Measurements from ENCODE around the gene TMIGD2. TPM values are rescaled to one million over a fixed set of nuclear protein-coding genes. Genes with fewer than 3 reads are reported as not detected.
"Not testable (repeated sequence)": the region's sequence is repeated elsewhere in the genome, so short reads cannot be mapped to it uniquely, and the experiment has no call there.

TMIGD2 gene
- total RNA-seq, 1 donor from 2014 or later: 10.8 TPM

DNA sequence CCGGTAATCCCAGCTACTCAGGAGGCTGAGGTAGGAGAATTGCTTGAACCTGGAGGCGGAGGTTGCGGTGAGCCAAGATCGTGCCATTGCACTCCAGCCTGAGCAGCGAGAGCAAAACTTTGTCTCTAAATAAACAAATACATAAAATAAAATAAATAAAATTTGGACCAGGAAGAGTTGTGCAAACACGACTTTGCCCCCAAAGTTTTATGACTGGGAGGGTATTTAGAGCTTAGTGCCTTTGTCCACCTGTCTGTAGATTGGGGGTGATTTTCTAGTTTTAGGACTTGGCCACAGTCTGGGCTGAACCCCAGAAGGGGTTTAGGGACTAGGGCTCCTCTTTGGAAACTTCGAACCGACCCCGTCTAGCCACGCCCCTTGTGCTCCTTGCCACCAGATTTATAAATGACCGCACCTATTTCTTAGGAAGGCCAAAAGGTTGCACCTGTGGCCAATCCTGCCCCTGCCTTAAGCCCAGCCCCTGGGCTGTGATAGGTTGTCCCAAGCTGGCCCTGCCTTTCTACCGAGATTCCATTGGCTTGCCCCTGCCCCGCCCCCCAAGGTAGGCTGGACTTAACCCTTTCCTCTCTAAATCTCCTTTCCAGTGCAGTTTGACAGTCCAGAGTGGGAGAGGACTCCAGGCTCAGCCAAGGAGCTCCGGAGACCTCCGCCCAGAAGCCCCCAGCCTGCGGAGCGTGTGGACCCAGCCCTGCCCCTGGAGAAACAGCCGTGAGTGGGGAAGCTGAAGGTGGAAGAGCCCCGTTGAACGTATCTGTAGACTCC lies 17.8 kb downstream of the TMIGD2 start:
- no peak overlapping the region for H3K4me3 Mint-ChIP-seq (ENCODE audit: low read depth)
- no peaks in the 10 kb centered on the region for H3K36me3 Mint-ChIP-seq (ENCODE audit: low read depth)
- H3K27ac Mint-ChIP-seq: no peak overlapping the region
- no peaks in the 10 kb centered on the region for H3K4me1 Mint-ChIP-seq (ENCODE audit: low read depth)
- intact Hi-C loops (cut with micrococcal nuclease): no loop called here
- no peak for DNase-seq (ENCODE audit: low spot score)
- peaks cover 8% of the 10 kb centered on the region for H3K27me3 Mint-ChIP-seq (ENCODE audit: low read depth)
- no peaks in the 10 kb centered on the region for H3K9me3 Mint-ChIP-seq

DNA sequence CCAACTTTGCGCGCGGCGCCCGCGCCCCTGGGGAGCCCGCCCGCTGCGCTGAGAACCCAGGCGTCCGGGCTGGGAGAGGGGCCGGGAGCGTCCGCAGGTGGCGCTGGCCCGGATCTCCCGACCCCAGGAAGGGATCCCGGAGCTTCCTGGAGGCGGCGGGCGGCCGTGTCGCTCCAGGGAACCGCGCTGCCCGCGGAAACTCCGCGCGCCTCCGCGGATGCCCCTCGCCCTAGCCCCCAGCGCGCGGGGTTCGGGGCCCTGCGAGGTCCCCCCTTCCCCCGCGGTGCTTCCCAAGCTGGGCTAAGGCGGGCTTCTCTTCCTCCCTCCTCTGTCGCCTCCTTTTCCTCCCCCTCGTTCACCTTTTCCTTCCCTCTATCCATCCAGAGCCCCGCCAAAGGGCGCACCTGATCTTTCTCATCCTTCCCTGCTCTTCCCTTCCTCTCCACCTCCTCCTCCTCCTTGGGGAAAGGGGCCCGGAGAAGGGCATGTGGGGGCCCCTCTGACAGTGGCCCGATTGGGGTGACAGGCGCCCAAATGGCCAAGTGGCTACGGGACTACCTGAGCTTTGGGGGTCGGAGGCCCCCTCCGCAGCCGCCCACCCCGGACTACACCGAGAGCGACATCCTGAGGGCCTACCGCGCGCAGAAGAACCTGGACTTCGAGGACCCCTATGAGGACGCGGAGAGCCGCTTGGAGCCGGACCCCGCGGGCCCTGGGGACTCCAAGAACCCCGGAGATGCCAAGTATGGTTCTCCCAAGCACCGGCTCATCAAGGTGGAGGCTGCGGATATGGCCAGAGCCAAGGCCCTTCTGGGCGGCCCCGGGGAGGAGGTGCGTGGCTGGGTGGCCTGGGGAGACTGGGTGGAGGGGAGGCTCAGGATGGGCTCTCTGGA lies 22.4 kb downstream of the TMIGD2 start:
- no peak overlapping the region for H3K27ac Mint-ChIP-seq
- H3K36me3 Mint-ChIP-seq (ENCODE audit: low read depth): no peaks in the 10 kb centered on the region
- no peak for DNase-seq (ENCODE audit: low spot score)
- intact Hi-C loops (cut with micrococcal nuclease): no loop called here
- H3K9me3 Mint-ChIP-seq: no peaks in the 10 kb centered on the region
- H3K27me3 Mint-ChIP-seq (ENCODE audit: low read depth): peaks cover 18% of the 10 kb centered on the region
- H3K4me1 Mint-ChIP-seq (ENCODE audit: low read depth): no peaks in the 10 kb centered on the region
- H3K4me3 Mint-ChIP-seq (ENCODE audit: low read depth): no peak overlapping the region

DNA sequence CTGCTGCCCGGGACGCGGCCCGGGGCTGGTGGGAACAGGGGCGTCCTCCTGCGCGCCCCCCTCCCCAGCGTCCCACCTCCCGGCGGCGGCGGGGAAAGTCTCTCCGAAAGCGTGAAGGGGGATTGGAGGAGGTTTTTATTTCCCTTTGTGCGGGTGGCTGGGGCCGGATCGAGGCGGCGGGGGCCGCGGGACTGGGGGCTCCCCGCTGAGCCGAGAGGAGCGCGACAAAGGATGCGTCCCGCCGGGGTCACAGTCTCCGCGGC lies 23.0 kb downstream of the TMIGD2 start:
- H3K27ac Mint-ChIP-seq: no peak overlapping the region
- intact Hi-C loops (cut with micrococcal nuclease): no loop called here
- H3K36me3 Mint-ChIP-seq (ENCODE audit: low read depth): no peaks in the 10 kb centered on the region
- no peak overlapping the region for H3K4me3 Mint-ChIP-seq (ENCODE audit: low read depth)
- H3K9me3 Mint-ChIP-seq: no peaks in the 10 kb centered on the region
- H3K4me1 Mint-ChIP-seq (ENCODE audit: low read depth): no peaks in the 10 kb centered on the region
- peaks cover 18% of the 10 kb centered on the region for H3K27me3 Mint-ChIP-seq (ENCODE audit: low read depth)
- no peak for DNase-seq (ENCODE audit: low spot score)

- Mint-ChIP-seq H3K36me3 (ENCODE audit: low read depth) (no peaks in the 10 kb centered on the region), H3K27ac (no peak within 1 kb of the TSS), H3K4me3 (ENCODE audit: low read depth) (no peak within 1 kb of the TSS), H3K27me3 (ENCODE audit: low read depth) (peaks cover 18% of the 10 kb centered on the region), H3K4me1 (ENCODE audit: low read depth) (no peaks in the 10 kb centered on the region), H3K9me3 (no peaks in the 10 kb centered on the region)
- DNase-seq (ENCODE audit: low spot score): no peak
- intact Hi-C loops (cut with micrococcal nuclease): no loop called here
Measured at GRCh38 chr19:4278419-4279266, 23.5 kb downstream of the TMIGD2 start, which contains the start of gene SHD. Gene SHD, plus strand, starts transcription at chr19:4279266. Its CDS starts 798 bp downstream, at chr19:4280064.

- H3K9me3 Mint-ChIP-seq: no peaks in the 10 kb centered on the region
- no peak overlapping the region for H3K4me3 Mint-ChIP-seq (ENCODE audit: low read depth)
- DNase-seq (ENCODE audit: low spot score): no peak
- H3K36me3 Mint-ChIP-seq (ENCODE audit: low read depth): no peaks in the 10 kb centered on the region
- H3K27ac Mint-ChIP-seq: no peak overlapping the region
- no peaks in the 10 kb centered on the region for H3K4me1 Mint-ChIP-seq (ENCODE audit: low read depth)
- H3K27me3 Mint-ChIP-seq (ENCODE audit: low read depth): peaks cover 18% of the 10 kb centered on the region
- intact Hi-C loops (cut with micrococcal nuclease): no loop called here
Measured at GRCh38 chr19:4278010-4278409, 24.2 kb downstream of the TMIGD2 start.

DNA sequence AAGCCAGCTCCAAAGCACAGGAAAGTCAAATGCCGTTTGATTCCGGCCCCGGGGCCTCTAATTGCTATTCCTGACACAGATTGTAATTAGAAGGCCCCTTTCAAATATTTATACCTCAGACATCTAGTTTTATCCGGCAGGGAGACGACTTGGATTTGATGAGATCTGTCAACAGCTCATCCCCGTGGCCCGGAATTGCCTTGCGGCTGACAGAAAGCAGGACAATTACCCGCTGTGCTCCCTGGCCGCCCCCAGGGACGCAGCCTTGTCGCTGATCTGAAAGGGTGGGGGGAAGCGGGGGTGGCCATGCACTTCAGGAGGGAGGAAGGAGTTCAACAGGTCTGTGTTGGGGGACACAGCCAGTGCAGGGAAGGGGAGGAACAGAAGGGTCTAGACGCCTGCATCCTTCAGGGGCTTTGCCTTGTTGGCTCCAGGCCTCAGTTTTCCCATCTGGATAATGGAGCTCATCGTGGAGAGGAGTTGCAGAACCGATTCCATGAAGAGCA lies 24.9 kb downstream of the TMIGD2 start:
- Mint-ChIP-seq H3K27ac (no peak overlapping the region), H3K36me3 (ENCODE audit: low read depth) (no peaks in the 10 kb centered on the region), H3K27me3 (ENCODE audit: low read depth) (peaks cover 18% of the 10 kb centered on the region), H3K4me3 (ENCODE audit: low read depth) (no peak overlapping the region), H3K4me1 (ENCODE audit: low read depth) (no peaks in the 10 kb centered on the region), H3K9me3 (no peaks in the 10 kb centered on the region)
- intact Hi-C loops (cut with micrococcal nuclease): no loop called here
- DNase-seq (ENCODE audit: low spot score): no peak

DNA sequence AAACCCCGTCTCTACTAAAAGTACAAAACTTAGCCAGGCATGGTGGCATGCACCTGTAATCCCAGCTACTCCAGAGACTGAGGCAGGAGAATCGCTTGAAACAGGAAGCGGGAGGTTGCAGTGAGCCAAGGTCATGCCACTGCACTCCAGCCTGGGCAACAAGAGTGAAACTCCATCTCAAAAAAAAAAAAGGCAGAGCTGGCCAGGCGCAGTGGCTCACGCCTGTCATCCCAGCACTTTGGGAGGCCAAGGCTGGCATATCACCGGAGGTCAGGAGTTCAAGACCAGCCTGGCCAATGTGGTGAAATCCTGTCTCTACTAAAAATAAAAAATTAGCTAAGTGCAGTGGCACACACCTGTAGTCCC lies 27.9 kb downstream of the TMIGD2 start:
- H3K9me3 Mint-ChIP-seq; intact Hi-C loops (cut with micrococcal nuclease); H3K36me3 Mint-ChIP-seq (ENCODE audit: low read depth); H3K27ac Mint-ChIP-seq; H3K4me3 Mint-ChIP-seq (ENCODE audit: low read depth); DNase-seq (ENCODE audit: low spot score); H3K4me1 Mint-ChIP-seq (ENCODE audit: low read depth): not testable (repeated sequence)
- H3K27me3 Mint-ChIP-seq (ENCODE audit: low read depth): peaks cover 11% of the 10 kb centered on the region

DNA sequence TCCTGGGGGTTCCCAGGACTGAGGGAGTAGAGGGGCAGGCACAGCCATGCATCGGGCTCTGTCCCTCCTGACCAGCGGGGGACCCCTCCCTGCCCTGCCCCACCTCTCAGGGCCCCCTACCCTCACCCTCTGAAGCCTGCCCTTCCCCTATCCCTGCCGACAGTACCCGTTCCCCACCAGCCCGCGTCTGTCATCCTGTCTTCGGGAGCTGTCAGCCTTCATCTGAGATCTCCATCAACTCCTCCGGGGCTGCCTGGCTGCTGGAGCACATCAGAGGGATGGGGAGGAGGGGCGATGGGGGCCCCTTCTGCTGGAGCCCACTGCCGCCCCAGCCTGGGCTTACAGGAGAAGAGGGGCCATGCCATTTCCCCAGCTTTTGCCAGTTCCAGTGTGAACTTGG lies 29.3 kb downstream of the TMIGD2 start:
- Mint-ChIP-seq H3K4me1 (ENCODE audit: low read depth) (no peaks in the 10 kb centered on the region), H3K36me3 (ENCODE audit: low read depth) (peaks cover 14% of the 10 kb centered on the region), H3K9me3 (no peaks in the 10 kb centered on the region), H3K27me3 (ENCODE audit: low read depth) (peaks cover 3% of the 10 kb centered on the region), H3K4me3 (ENCODE audit: low read depth) (no peak overlapping the region), H3K27ac (no peak overlapping the region)
- intact Hi-C loops (cut with micrococcal nuclease): no loop called here
- DNase-seq (ENCODE audit: low spot score): no peak

DNA sequence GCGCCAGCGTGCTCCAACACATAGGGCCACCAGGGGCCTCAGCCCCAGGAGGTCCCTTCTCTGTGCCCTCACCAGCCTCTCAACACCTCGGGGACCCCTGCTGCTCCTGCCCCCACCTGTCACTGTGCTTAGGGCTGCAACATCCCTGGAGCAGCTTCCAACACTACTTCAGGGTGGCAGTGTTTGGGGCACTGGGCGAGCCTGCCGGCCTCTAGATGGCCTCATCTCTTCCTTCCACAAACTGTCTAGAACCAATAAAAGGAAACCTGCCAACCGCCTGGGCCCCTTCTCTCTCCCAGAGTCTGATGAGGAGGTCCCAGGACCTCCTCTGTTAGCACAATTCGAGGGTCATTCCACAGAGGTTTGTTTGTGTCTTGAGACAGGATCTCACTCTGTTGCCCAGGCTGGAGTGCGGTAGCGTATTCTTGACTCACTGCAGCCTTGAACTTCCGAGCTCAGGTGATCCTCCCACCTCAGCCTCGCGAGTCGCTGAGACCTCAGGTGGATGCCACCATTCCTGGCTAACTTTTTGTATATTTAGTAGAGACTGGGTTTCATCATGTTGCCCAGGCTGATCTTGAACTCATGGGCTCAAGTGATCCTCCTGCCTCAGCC lies 33.3 kb downstream of the TMIGD2 start:
- DNase-seq (ENCODE audit: low spot score): no peak
- Mint-ChIP-seq H3K9me3 (no peaks in the 10 kb centered on the region), H3K36me3 (ENCODE audit: low read depth) (peaks cover 39% of the 10 kb centered on the region), H3K27me3 (ENCODE audit: low read depth) (no peaks in the 10 kb centered on the region), H3K27ac (no peak overlapping the region), H3K4me1 (ENCODE audit: low read depth) (peaks cover 3% of the 10 kb centered on the region), H3K4me3 (ENCODE audit: low read depth) (no peak overlapping the region)
- intact Hi-C loops (cut with micrococcal nuclease): loop anchor here (5.0 kb wide), 1 partner anchor 133 kb away; the partner anchor contains the start of genes CHAF1A and SH3GL1

- Mint-ChIP-seq H3K4me3 (ENCODE audit: low read depth) (no peak overlapping the region), H3K27me3 (ENCODE audit: low read depth) (no peaks in the 10 kb centered on the region), H3K36me3 (ENCODE audit: low read depth) (peaks cover 41% of the 10 kb centered on the region), H3K27ac (no peak overlapping the region), H3K4me1 (ENCODE audit: low read depth) (peaks cover 3% of the 10 kb centered on the region), H3K9me3 (no peaks in the 10 kb centered on the region)
- DNase-seq (ENCODE audit: low spot score): no peak
- intact Hi-C loops (cut with micrococcal nuclease): loop anchor here (1.0 to 5.0 kb wide), 2 partner anchors 84 to 134 kb away; partner anchors contain the start of genes CHAF1A and SH3GL1
Measured at GRCh38 chr19:4267901-4268815, 34.0 kb downstream of the TMIGD2 start.

GRCh38 chr19:4267101-4267900 lies 34.9 kb downstream of the TMIGD2 start:
- H3K36me3 Mint-ChIP-seq (ENCODE audit: low read depth): peaks cover 42% of the 10 kb centered on the region
- H3K4me1 Mint-ChIP-seq (ENCODE audit: low read depth): peaks cover 3% of the 10 kb centered on the region
- no peaks in the 10 kb centered on the region for H3K9me3 Mint-ChIP-seq
- intact Hi-C loops (cut with micrococcal nuclease): loop anchor here (1.0 to 5.0 kb wide), 2 partner anchors 85 to 135 kb away; partner anchors contain the start of genes CHAF1A and SH3GL1
- no peak overlapping the region for H3K4me3 Mint-ChIP-seq (ENCODE audit: low read depth)
- H3K27me3 Mint-ChIP-seq (ENCODE audit: low read depth): no peaks in the 10 kb centered on the region
- H3K27ac Mint-ChIP-seq: peak overlapping the region; percentile 10
- peak; percentile 49 for DNase-seq (ENCODE audit: low spot score)
